Choroid plexus epithelial cell (primary cell): ENCODE data around the gene CALB2.
"Not testable (repeated sequence)": the region's sequence is repeated elsewhere in the genome, so short reads cannot be mapped to it uniquely, and the experiment has no call there.

Experiments
- DNase-seq: peaks from one replicate; pipeline ENCODE4 v3.0.0-alpha.2; 2010; ENCODE audit warnings: low read depth
- H3K4me3 ChIP-seq: 2 replicates; pipeline ENCODE4 v1.5.1; 2011; ENCODE audit warnings: low read depth, mild to moderate bottlenecking, control low read depth, low read length, moderate library complexity
- CTCF ChIP-seq: conservative IDR thresholded peaks from 2 replicates; pipeline ENCODE4 v1.5.1; 2011; ENCODE audit warnings: low read depth, mild to moderate bottlenecking, control low read depth, inconsistent platforms, low read length, moderate library complexity

CALB2 gene

GRCh38 chr16:71358464-71358998, at the start of gene CALB2:
CALB2 (plus strand) TSS chr16:71358723; CDS start chr16:71358793, 70 bp downstream.
- peak; percentile 52 for DNase-seq
- H3K4me3 ChIP-seq, result peak within 1 kb of the TSS; percentile 37
- peak; percentile 64 for TF ChIP-seq CTCF

GRCh38 chr16:71311553-71312158, 46.9 kb upstream of the CALB2 start:
- no peak overlapping the region for H3K4me3 ChIP-seq
- TF ChIP-seq CTCF, result peak; percentile 83
- DNase-seq, result peak; percentile 27

GRCh38 chr16:71313591-71313990, 44.9 kb upstream of the CALB2 start:
- not testable (repeated sequence) for DNase-seq, H3K4me3 ChIP-seq

GRCh38 chr16:71315269-71315668, 43.3 kb upstream of the CALB2 start:
- DNase-seq, result no peak
- no peak overlapping the region for H3K4me3 ChIP-seq
- TF ChIP-seq CTCF, result no peak

- no peak overlapping the region for H3K4me3 ChIP-seq
- DNase-seq, result no peak
- TF ChIP-seq CTCF, result no peak
Observed at GRCh38 chr16:71319999-71320398, 38.5 kb upstream of the CALB2 start.

GRCh38 chr16:71327720-71328119, 30.8 kb upstream of the CALB2 start:
- no peak for DNase-seq
- TF ChIP-seq CTCF, result no peak
- no peak overlapping the region for H3K4me3 ChIP-seq

- H3K4me3 ChIP-seq, result no peak overlapping the region
- no peak for DNase-seq
- TF ChIP-seq CTCF, result no peak
Observed at GRCh38 chr16:71328151-71328550, 30.4 kb upstream of the CALB2 start.
